HG03064 (cell line): ENCODE data around the gene DRD3.

ENCODE experiments used
- ATAC-seq: cut with Tn5 transposase; IDR thresholded peaks from one replicate; pipeline ENCODE4 v1.9.1; 2021; ENCODE audit warnings: low read depth; ENCODE audit not compliant: unreplicated experiment

Gene DRD3

GRCh38 chr3:114081037-114081436 is 97.8 kb downstream of the DRD3 start:
- ATAC-seq: no peak

DNA sequence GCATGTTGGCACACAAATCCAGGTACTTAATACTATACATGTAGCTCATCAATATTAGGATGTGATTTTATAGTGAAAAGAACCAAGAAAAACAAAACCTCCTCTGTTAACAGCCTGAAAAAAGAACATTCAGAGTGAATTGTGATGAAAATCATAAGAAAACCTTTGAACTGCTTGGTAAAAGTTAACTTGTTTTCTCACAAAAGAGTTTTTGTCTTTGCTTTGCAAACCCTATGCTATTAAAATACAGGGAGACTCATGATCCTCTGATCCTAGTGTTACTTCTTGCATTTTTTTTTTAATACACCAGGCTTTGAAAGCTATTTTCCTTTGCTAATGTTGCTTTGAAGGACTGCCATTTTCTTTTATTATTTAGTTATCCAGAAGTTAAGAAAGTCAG is 98.7 kb downstream of the DRD3 start:
- no peak for ATAC-seq

GRCh38 chr3:114079761-114080160 is 99.1 kb downstream of the DRD3 start:
- no peak for ATAC-seq

DNA sequence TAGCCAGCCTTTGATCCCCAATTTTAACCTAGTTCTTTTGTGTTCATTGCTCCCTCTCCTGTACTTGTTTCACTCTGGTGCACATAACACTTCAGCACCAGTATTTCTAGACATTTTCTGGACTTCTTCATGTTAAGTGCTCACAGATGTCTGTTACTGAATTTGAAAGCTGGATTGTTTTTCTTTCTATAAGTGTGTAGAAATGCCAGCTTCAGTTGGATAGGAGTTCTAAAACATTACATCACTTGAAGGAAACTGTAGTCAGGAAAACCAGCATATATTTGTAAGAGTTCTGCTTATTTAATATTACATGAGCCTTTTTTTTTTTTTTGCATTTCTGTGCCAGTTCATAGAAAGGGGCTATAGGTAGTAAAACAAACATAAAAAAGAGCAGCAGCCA is 100.7 kb downstream of the DRD3 start:
- ATAC-seq: no peak
